Mesothelial cell of epicardium (in vitro differentiated cells): ENCODE results near the gene ADRM1. TPM values are rescaled to one million over a fixed set of nuclear protein-coding genes. Genes with fewer than 3 reads are reported as not detected.

ENCODE experiments used
- DNase-seq, 2 experiments: peaks; one replicate each; pipeline ENCODE4 v3.0.0; 2021; ENCODE audit warnings: low spot score in 2 of 2; ENCODE audit not compliant: unreplicated experiment in 2 of 2
- H3K27ac Mint-ChIP-seq: 2 replicates; pipeline ENCODE4 v1.8.0; 2021; ENCODE audit warnings: mixed read lengths
- H3K27me3 Mint-ChIP-seq: 2 replicates; pipeline ENCODE4 v1.8.0; 2021; ENCODE audit warnings: low read depth, mixed read lengths
- H3K36me3 Mint-ChIP-seq: 2 replicates; pipeline ENCODE4 v1.8.0; 2021; ENCODE audit warnings: mixed read lengths
- H3K4me1 Mint-ChIP-seq: 2 replicates; pipeline ENCODE4 v1.8.0; 2021; ENCODE audit warnings: mixed read lengths
- H3K4me3 Mint-ChIP-seq: 2 replicates; pipeline ENCODE4 v1.8.0; 2021; ENCODE audit warnings: mild to moderate bottlenecking, moderate library complexity, mixed read lengths
- H3K9me3 Mint-ChIP-seq: 2 replicates; pipeline ENCODE4 v1.8.0; 2021; ENCODE audit warnings: mixed read lengths
- total RNA-seq: library from RNA; stranded (reverse); gene quantifications from 3 replicates; pipeline ENCODE4 v1.2.1, GENCODE V29; 2021
- TF ChIP-seq, protein P1 (sequence below): fragments of 200-600 bp; sonication (generic); IDR thresholded peaks from one replicate; pipeline ENCODE4 v1.5.0; 2021; ENCODE audit warnings: antibody characterized with exemption; ENCODE audit not compliant: unreplicated experiment

Gene ADRM1
- total RNA-seq, 1 donor from 2014 or later: 59.0 TPM

DNA sequence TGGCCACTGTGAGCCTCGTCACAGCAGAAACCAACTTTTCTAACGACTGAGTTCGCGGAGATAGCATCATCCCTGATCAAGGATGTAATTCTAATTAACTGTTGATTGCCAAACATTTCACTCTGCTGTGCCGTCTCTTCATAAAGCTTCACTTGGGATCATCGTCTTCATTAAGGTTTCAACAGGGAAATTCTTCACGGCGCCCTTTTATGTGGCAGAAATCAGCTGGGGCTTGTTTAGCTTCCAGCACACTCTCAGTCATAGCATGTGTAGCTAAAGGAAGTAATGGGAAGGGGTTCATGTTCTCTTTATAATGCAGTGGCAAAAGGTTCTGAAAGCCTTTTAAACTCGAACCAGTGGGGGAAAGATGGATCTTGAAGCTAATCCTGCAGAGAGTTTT is 8.9 kb upstream of the ADRM1 start:
- DNase-seq: no peak
- H3K36me3 Mint-ChIP-seq: peaks cover 26% of the 10 kb centered on the region
- TF ChIP-seq, protein P1, sequence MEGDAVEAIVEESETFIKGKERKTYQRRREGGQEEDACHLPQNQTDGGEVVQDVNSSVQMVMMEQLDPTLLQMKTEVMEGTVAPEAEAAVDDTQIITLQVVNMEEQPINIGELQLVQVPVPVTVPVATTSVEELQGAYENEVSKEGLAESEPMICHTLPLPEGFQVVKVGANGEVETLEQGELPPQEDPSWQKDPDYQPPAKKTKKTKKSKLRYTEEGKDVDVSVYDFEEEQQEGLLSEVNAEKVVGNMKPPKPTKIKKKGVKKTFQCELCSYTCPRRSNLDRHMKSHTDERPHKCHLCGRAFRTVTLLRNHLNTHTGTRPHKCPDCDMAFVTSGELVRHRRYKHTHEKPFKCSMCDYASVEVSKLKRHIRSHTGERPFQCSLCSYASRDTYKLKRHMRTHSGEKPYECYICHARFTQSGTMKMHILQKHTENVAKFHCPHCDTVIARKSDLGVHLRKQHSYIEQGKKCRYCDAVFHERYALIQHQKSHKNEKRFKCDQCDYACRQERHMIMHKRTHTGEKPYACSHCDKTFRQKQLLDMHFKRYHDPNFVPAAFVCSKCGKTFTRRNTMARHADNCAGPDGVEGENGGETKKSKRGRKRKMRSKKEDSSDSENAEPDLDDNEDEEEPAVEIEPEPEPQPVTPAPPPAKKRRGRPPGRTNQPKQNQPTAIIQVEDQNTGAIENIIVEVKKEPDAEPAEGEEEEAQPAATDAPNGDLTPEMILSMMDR: no peak
- no peaks in the 10 kb centered on the region for H3K27me3 Mint-ChIP-seq
- H3K9me3 Mint-ChIP-seq: no peaks in the 10 kb centered on the region
- no peak overlapping the region for H3K27ac Mint-ChIP-seq
- no peak overlapping the region for H3K4me3 Mint-ChIP-seq
- no peaks in the 10 kb centered on the region for H3K4me1 Mint-ChIP-seq

DNA sequence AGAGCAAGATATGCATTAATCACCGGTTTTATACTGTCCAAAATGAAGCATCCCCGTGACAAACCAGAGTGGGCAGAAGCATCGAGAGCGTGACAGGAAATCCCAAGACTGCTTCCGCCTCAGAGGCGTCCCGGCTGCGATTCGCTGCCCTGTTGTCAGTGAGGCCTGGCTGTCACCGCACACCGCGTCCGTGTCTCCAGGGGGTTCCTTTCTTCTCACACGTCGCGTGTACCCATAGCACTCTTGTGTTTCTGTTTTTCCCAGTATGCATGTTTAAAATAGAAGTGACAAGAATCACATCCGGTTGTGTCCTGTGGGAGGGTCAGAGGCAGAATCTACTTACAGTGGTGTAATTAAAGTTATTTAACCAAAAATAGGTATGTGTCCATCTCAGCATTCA is 8.3 kb upstream of the ADRM1 start:
- no peak for DNase-seq
- Mint-ChIP-seq H3K36me3 (peaks cover 24% of the 10 kb centered on the region), H3K4me3 (no peak overlapping the region), H3K27me3 (no peaks in the 10 kb centered on the region), H3K9me3 (no peaks in the 10 kb centered on the region), H3K27ac (no peak overlapping the region), H3K4me1 (no peaks in the 10 kb centered on the region)
- TF ChIP-seq, protein P1: no peak

DNA sequence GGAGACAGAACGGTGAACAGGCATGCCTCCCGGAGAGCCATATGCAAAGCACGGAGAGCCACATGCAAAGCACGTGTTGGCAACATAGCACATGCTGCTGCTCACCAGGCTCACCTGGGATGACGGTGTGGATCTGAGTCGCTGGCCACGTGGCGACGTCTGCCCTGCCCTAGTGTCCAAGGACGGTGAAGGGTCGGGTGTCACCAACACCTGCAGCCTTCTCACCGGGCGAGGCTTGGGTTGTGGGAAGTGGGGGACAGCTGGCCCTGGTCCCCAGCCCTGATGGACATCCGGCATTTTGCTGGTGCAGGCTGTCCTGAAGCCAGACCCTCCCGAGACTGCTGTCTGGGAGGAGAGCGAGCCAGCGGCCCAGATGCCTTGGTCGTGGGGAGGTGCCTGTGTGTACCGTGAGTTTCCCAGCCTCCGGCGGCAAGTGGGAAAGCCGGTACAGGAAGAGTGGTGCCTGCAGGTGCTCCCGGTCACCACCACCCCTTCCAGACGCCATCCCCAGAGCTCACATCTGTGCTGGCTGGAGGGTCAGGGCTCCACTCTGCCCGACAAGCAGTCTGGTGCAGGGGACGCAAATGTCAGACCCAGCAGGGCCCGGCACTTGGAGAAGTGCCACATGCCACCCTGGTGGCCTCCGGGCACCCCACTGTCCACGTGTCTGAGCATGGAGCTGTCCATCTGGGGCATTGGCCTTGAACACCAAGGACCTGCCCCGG is 5.9 kb upstream of the ADRM1 start:
- DNase-seq: no peak
- no peaks in the 10 kb centered on the region for H3K27me3 Mint-ChIP-seq
- TF ChIP-seq, protein P1: no peak
- H3K27ac Mint-ChIP-seq: no peak overlapping the region
- H3K9me3 Mint-ChIP-seq: no peaks in the 10 kb centered on the region
- H3K4me1 Mint-ChIP-seq: no peaks in the 10 kb centered on the region
- no peak overlapping the region for H3K4me3 Mint-ChIP-seq
- peaks cover 19% of the 10 kb centered on the region for H3K36me3 Mint-ChIP-seq

DNA sequence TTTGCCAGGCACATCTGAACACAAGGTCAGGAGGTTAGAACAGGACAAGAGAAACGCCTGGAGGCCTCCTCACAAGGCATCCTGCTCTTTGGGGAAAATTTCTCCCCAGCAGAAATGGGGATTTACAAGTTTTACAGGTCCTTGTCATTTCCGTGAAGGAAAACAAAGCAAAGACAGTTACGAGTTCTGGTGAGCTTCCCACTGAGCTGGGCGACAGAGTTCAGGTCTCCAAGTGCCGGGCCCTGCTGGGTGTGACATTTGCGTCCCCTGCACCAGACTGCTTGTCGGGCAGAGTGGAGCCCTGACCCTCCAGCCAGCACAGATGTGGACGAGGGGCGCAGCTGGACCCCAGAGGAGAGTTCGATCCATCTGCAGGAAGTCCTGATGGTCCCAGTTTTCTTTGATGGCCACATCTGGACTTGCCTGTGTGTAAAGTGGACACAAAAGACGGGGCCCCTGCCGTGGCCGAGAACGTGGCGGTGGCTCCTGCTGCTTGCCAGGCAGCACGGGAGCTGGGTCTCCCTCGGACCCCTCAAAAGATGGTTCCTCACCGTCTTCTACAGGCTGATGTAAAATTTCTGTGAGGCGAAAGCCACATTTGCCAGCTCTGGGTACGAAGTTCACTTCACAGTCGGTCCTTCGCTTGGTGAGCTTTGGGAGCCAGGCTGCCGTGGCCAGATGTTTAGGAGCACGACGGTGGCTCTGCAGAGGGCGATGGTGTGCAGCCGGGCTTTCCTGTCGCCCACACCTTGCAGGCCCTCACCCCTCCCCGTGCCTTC is 5.2 kb upstream of the ADRM1 start:
- Mint-ChIP-seq H3K27ac (no peak overlapping the region), H3K4me3 (no peak overlapping the region), H3K27me3 (no peaks in the 10 kb centered on the region), H3K9me3 (no peaks in the 10 kb centered on the region), H3K4me1 (no peaks in the 10 kb centered on the region), H3K36me3 (peaks cover 15% of the 10 kb centered on the region)
- TF ChIP-seq, protein P1: no peak
- DNase-seq: no peak

DNA sequence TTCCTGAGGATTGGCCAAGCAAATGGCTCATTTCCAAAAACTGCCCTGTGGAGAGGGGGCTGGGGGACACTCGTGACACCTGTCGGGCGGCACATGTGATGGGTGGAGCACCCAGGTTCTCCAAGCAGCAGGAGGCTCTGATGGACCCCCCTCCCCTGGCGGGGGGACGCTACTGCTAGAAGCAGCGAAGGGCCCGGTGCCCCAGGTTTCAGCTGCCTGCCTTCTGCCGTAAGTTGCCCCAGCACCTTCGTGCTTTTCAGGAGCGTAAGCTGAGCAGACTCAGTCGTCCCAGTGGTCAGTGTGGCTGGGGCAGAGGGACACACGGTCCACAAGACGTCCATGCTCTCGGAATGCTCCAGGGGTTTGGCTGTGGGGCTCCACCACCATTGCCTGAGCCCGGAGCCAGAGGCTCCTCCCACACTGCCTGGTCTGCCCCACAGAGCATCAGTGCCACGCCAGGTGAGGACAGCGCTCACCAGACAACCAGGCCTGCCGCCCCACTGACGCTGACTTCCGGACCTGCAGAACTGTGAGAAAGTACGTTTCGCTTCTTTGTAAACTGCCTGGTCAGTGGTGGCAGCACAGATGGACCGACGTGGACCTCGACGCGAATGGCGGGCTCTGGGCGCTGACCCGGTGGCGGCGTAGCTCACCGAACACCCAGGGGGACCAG is 4.1 kb upstream of the ADRM1 start:
- TF ChIP-seq, protein P1: no peak
- no peak for DNase-seq
- H3K4me3 Mint-ChIP-seq: no peak overlapping the region
- peaks cover 2% of the 10 kb centered on the region for H3K4me1 Mint-ChIP-seq
- no peaks in the 10 kb centered on the region for H3K27me3 Mint-ChIP-seq
- no peaks in the 10 kb centered on the region for H3K9me3 Mint-ChIP-seq
- H3K36me3 Mint-ChIP-seq: peaks cover 12% of the 10 kb centered on the region
- H3K27ac Mint-ChIP-seq: no peak overlapping the region
